DMS79 treated with DMSO at 0.1 percent for 48 hours (cell line): ENCODE measurements around the gene IGF1R.
"Not testable (repeated sequence)": the region's sequence is repeated elsewhere in the genome, so short reads cannot be mapped to it uniquely, and the experiment has no call there.

Experiments
- DNase-seq: peaks from one replicate; lab custom pipeline; 2025; lab: John Stamatoyannopoulos, UW

The IGF1R gene

GRCh38 chr15:98647774-98648653, at the start of gene IGF1R:
TSS of gene IGF1R (plus strand) at chr15:98648539. CDS start at chr15:98649582, 1,043 bp downstream.
- peak; percentile 57 for DNase-seq

DNA sequence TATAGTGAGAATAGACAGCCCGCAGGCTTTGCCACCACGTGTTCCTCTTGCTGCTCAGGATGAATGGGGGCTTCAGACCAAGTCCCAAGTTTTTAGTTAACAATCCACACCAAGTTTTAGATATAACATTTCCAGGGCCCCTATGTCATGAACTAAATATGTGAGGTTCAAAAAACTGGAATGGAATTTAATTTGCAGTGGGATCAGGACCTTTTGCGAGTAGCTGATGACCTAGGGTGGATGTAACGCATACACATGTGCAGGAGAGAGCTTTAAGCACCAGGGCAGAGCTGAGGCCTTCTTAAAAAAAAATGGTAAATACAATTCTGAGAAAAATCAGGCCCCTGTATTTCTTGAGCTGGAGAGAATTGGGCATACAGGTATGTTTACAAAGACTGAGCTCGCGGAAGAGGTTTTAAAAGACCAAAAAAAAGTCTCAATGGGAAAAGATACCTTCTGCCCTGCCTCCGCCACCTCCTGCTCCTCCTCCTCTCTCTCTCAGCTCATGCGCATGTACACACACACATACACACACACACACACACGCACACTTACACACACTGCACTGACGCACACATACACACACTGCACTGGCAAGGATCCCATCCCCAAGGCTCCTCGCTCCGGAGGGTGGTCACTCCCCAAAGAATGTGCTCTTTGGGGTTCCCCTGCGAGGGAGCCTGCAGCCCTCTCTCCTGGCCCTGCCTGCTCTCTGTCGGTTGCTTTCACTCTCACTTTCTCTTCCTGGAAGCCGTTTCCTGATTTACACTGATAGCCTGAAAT, 48.2 kb upstream of the IGF1R start:
- no peak for DNase-seq

GRCh38 chr15:98604983-98605382, 43.4 kb upstream of the IGF1R start:
- no peak for DNase-seq

- DNase-seq: no peak
These were observed 39.0 kb upstream of the IGF1R start for GRCh38 chr15:98609144-98609852.

- no peak for DNase-seq
These were observed 37.3 kb upstream of the IGF1R start for GRCh38 chr15:98610991-98611390.

DNA sequence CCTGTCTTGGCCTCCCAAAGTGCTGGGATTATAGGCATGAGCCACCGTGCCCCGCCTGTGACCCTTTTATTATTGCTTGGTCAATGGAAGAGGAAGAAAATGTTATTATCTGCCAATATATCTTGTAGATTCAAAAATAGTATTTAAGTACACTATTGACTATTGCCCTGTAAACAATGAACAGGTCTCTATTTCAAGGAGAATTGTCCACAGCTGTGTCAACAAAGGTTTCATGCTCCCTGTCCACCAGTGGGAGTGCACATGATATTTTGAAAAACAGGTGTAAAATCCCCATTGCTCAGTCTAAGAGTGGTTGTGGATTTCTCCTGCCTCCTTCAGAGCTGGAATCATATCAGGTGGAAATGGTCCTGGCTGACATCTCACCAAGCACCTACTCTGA, 36.5 kb upstream of the IGF1R start:
- DNase-seq: no peak

- no peak for DNase-seq
These were observed 35.7 kb upstream of the IGF1R start for GRCh38 chr15:98612490-98613110.

DNA sequence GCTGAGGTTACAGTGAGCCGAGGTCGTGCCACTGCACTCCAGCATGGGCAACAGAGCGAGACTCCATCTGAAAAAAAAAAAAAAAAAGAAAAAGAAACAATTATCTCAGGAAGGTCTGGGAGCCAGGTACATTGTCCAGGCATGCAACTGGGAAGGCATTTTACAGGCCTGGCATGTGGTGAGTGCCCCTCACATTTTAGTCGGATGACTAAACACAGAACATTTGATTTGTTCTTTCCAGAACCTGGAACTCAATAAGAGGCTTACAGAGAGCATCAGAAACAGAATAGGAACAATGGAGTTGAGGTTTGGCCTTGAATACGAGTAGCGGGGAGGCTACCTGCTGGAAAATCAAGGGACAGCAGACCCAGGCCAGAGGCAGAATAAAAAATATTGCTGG, 33.7 kb upstream of the IGF1R start:
- DNase-seq: no peak

DNA sequence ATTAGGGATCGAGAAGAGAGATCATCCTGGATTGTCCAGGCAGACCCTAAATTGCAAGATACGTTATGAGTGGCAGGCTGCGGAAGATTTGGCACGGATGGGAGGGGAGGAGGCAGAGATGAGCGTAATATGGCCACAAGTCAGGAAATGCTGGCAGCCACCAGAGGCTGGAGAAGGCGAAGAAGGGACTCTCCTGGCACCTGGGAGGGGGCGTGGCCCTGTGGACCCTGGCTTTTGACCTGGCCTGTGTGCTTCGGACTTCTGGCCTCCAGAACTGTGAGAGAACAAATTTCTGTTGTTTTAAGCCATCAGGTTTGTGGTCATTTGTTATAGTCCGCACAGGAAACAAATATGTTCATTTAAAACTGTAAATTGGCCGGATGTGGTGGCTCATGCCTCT, 31.9 kb upstream of the IGF1R start:
- no peak for DNase-seq

DNA sequence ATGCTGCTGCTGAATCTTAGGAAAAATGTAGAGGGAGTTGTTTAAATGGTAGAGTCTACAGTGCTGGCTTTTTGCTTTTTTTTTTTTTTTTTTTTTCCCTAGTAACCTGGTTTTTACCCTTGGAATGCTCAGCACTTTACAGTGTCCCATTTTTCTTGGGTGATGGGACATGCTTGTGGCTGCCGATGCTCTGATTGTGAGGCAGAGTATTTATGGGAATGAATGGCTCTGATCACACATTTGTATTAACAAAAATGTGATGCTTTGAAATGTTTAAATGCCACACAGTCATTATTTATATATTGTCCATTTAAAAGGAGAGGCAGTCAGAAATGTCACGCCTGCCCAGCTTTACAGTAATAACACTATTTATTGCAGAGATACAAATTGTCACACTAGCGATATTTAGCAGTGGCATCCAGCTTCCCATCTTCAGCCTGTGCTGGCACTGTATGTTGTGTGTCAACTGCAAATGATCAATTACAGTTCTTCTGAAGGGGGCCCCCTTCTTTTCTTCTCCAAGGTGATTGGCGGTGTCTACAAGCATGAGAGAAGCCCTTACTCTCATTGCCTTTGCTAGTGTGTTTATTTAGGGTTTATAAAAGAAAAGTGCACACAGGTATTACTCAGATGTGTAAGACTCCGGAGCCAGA, 30.9 kb upstream of the IGF1R start:
- DNase-seq: no peak

GRCh38 chr15:98618576-98618975, 29.8 kb upstream of the IGF1R start:
- DNase-seq: not testable (repeated sequence)

GRCh38 chr15:98620020-98620419, 28.3 kb upstream of the IGF1R start:
- DNase-seq: no peak

- no peak for DNase-seq
These were observed 27.3 kb upstream of the IGF1R start for GRCh38 chr15:98621021-98621420.

- no peak for DNase-seq
These were observed 22.7 kb upstream of the IGF1R start for GRCh38 chr15:98625614-98626013.

DNA sequence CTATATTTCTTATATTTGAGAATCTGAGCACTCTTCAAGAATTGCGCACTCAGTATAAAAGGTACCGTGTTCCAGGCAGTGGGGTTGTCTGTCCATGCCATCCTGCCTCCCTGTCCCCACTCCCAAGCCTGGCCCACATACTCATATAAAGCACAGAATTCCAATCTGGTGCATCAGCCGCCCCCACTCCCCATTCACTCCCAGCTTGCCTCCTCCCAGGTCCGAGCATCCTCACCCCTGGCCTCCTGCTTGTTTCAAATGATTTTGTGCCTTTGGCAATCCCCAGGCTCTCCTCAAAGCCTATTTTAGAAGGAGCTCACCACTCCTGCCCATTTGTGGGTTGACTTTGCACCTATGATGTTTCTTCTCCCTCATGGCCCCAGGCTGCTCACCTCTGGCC, 22.2 kb upstream of the IGF1R start:
- DNase-seq: no peak

DNA sequence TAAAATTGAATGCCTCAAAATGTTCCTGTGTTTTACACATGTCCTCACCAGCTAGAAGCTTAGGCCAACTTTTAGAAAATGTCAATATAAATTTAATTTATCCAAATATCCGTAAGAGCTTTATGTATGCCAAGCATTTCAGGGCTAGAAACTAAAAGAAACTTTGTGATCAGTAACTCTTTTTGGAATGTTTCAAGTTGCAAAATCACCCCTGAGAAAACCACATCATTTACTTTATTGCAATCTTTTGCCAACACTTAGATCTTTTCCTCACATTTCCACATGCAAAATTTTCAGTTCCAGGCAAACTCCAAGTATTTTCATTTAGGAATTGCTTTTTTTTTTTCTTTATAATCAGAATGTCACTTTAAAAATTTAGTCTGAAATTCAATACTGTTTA, 20.1 kb upstream of the IGF1R start:
- DNase-seq: no peak

DNA sequence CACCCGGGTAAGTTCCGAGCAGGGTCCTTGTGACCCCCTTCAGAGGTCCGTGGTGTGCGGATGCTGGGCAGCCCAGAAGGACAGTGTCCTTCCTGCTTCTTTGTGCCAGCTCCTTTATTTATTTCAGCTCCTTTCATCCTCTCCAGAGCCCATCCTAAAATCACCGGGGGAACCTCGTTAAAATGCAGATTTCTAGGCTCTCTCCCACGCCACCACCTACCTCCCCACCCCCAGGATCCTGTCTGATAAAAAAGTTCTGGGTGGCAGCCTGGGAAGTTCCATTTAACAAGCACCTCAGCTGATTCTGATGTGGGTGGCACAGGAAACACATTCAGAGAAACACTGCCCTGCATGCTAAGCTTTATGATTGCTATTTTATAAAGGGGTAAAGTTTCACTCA, 12.5 kb upstream of the IGF1R start:
- DNase-seq: no peak

DNA sequence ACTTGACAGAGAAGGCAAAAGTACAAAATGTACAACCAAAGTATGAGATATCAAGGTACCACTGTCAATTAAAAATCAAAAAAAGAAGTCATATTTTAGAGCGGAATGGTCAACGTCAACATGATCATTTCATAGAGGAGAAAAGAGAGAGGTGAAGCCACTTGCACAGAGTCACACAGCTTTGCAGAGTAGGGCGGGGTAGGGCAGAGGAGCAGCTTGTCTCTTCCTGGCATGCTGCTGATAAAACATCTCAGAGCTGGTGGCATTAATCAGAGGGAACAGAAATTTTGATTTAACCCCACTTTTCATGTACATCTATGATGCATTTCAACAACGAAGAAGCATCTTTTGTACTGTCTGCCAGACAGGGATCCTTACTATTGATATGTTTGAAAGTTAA, 5.2 kb upstream of the IGF1R start:
- DNase-seq: no peak

DNA sequence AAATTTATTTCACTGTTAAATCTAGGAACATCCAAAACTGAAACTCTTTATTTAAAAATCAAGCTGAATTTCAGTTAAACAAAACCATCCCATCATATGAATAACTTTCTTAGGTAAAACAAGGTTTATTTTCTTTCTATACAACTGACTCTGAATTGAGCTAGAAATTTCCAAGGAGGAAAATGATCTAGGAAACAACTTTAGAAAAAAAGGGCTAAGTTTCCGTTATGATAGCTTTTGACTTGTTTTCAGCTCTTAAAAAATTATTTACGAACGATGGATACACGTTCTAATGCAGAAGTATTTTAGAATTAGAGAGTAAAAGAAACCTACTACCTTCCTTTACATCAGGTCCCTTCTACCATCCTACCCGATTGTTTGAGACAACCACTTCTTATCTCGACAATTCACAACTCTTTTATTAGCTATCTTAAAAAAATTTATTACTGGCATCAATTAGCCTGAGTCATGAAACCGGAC, 1.8 kb upstream of the IGF1R start:
- DNase-seq: no peak

DNA sequence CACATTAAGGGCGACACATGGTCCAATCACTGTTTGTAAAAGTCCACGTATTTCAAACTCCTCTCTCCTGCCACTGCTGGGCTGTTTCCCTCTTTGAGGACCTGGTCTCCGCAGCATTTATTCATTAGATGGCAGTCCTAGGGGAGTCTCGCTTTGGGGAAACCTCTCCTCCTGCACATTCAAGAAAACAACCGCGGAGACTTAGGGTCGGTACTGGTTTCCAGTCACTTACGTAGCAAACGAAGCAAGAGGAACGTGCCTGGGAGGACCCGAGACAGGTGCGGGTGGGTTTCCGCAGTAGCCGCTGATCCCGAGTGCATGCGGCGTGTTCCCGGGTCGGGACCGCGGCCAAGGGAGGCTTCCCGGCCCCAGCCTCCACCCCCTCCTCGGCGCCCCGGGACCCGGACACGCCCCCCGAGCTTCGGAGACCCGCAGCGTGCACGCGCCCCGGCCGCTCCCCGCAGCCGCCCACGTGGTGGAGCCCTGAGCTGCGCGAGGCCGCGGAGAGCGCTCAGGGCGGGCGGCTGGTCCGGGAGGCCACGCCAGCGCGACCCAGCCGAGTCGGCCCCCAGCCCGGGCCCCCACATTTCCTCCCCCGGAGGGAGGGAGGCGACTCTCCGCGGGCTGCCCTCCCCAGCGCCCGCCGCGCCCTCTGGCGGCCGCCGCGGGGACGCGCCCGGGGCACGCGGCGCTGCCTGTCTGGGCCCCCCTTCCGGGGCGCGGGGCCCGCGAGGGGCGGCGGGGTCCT, 1.1 kb upstream of the IGF1R start:
- DNase-seq: no peak
